Right kidney (tissue), 1 donor: ENCODE measurements around the gene TFDP1.

ENCODE experiments used
- DNase-seq: peaks from one replicate; pipeline ENCODE4 v3.0.0-alpha.2; 2016

The TFDP1 gene

GRCh38 chr13:113665597-113666328 lies 81.2 kb downstream of the TFDP1 start:
- no peak for DNase-seq

GRCh38 chr13:113666329-113666670 lies 81.7 kb downstream of the TFDP1 start:
- no peak for DNase-seq

GRCh38 chr13:113666951-113667701 lies 82.6 kb downstream of the TFDP1 start, which contains the start of gene GRK1:
TSS of gene GRK1 (plus strand) at chr13:113667219. CDS start at chr13:113667387, 168 bp downstream.
- no peak for DNase-seq

- no peak for DNase-seq
Measured at GRCh38 chr13:113667771-113668490, 83.4 kb downstream of the TFDP1 start.

GRCh38 chr13:113668491-113668971 lies 84.0 kb downstream of the TFDP1 start:
- no peak for DNase-seq

GRCh38 chr13:113669231-113669754 lies 84.7 kb downstream of the TFDP1 start:
- no peak for DNase-seq

- DNase-seq, result no peak
Measured at GRCh38 chr13:113669755-113670341, 85.3 kb downstream of the TFDP1 start.

GRCh38 chr13:113670541-113670940 lies 86.0 kb downstream of the TFDP1 start:
- no peak for DNase-seq

GRCh38 chr13:113671066-113672001 lies 86.8 kb downstream of the TFDP1 start:
- DNase-seq, result no peak

- no peak for DNase-seq
Measured at GRCh38 chr13:113672002-113672651, 87.6 kb downstream of the TFDP1 start.
